Gastroesophageal sphincter (tissue), 4 donors: ENCODE measurements around the gene ARL10. TPM values are rescaled to one million over a fixed set of nuclear protein-coding genes. Genes with fewer than 3 reads are reported as not detected.

Source experiments
- ATAC-seq: fragments of 150-250 bp; one replicate; pipeline ENCODE4 v1.9.1; 2016; ENCODE audit warnings: mild to moderate bottlenecking, moderate library complexity
- H3K27ac ChIP-seq, 4 donors: fragments of 200-600 bp; sonication (generic) in 3 of 4; 1 replicate in 3 of 4; 2 replicates in 1 of 4; pipeline ENCODE4 v1.5.1; 2016 to 2019
- H3K27me3 ChIP-seq: fragments of 200-600 bp; sonication (generic); one replicate; pipeline ENCODE4 v1.5.1; 2019
- H3K36me3 ChIP-seq, 2 donors: fragments of 200-600 bp; sonication (generic); one replicate each; pipeline ENCODE4 v1.5.1; 2019; ENCODE audit warnings: control low read depth in 1 of 2
- H3K4me1 ChIP-seq, 3 donors: fragments of 200-600 bp; sonication (generic); 1 replicate in 2 of 3; 2 replicates in 1 of 3; pipeline ENCODE4 v1.5.1; 2016 to 2019; ENCODE audit warnings: control low read depth in 2 of 3
- H3K4me3 ChIP-seq, 2 donors: fragments of 200-600 bp; sonication (generic); one replicate each; pipeline ENCODE4 v1.5.1; 2019; ENCODE audit warnings: mild to moderate bottlenecking in 1 of 2, moderate library complexity in 1 of 2
- H3K9me3 ChIP-seq, 3 donors: fragments of 200-600 bp; sonication (generic); one replicate each; pipeline ENCODE4 v1.5.1; 2017 to 2019; ENCODE audit warnings: control low read depth in 2 of 3
- EP300 ChIP-seq: sonication (generic); formaldehyde crosslinking; IDR thresholded peaks from one replicate; pipeline ENCODE4 v1.6.1; 2017; ENCODE audit warnings: antibody characterized with exemption, mild to moderate bottlenecking
- POLR2A ChIP-seq, 2 donors: fragments of 450-650 bp; IDR thresholded peaks; one replicate each; pipeline ENCODE4 v1.6.1; 2017; ENCODE audit warnings: antibody characterized with exemption in 2 of 2, mild to moderate bottlenecking in 2 of 2, moderate library complexity in 1 of 2
- POLR2AphosphoS5 ChIP-seq: sonication (generic); formaldehyde crosslinking; IDR thresholded peaks from one replicate; pipeline ENCODE4 v1.6.1; 2017; ENCODE audit warnings: antibody characterized with exemption
- WGBS, 2 donors: methylation state at CpG; one replicate each; pipeline ENCODE4 v1.1.5; 2018; ENCODE audit warnings: low coverage in 1 of 2; 5-methylcytosine and 5-hydroxymethylcytosine counted together
- total RNA-seq, 4 donors: library from RNA; depleted of rRNA; stranded (reverse); fragments of >200 nt; gene quantifications; one replicate each; pipeline ENCODE4 v1.1.0, GENCODE V29; 2016
- TF ChIP-seq, protein P1 (sequence below), 4 experiments: fragments of 200-600 bp in 2 of 4; fragments of 450-650 bp in 2 of 4; sonication (generic) in 1 of 4; IDR thresholded peaks; one replicate each; pipeline ENCODE4 v1.5.1; 2017 to 2019; ENCODE audit warnings: antibody characterized with exemption in 4 of 4, mild to moderate bottlenecking in 2 of 4, moderate library complexity in 2 of 4

ARL10 gene
- total RNA-seq, 4 donors from 2014 or later, result 4.4 to 23.3 (median 10.8) TPM

DNA sequence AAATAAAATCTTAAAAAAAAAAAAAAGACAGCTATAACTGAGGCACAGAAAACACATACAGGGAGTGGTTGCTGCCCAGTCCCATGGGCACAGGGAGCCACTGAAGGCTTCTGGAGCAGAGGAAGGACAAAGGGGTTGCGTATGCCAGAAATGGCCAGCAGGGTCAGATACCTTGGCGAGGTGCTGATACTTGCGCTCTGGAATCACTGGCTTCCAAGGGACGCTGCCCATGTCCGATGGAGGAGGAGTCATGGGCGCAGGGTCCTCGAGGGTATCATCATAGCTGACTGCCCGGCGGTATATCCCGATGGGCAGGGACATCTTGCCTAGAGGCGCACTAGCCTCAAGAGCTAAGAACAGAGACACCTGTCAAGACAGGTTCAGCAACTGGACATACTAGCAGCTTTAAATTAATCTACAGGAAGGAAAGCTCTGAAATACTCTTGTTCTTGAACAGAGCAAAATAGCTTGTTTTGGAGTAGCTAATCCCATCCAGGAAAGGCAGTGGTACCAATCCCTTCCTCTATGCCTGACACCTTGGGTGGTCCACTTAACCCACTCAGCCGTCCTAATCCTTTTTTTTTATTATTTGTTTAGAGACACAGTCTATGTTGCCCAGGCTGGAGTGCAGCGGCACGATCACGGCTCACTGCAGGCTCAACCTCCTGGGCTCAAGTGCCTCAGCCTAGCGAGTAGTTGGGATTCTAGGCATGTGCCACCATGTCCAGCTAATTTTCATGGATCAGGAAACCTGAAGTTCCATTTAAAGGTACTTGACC lies 9.7 kb upstream of the ARL10 start:
- H3K36me3 ChIP-seq, result peaks cover 0 to 90% of the 10 kb centered on the region in 2 donors
- WGBS, 2 donors, result 73% methylated on average over 3 to 11 of the region's 16 CpGs

GRCh38 chr5:176356179-176356566 lies 9.1 kb upstream of the ARL10 start:
- Histone ChIP-seq H3K9me3 (no peaks in the 10 kb centered on the region), H3K27ac (no peak overlapping the region), H3K27me3 (no peaks in the 10 kb centered on the region), H3K36me3 (peaks cover 0 to 84% of the 10 kb centered on the region in 2 donors), H3K4me3 (no peak overlapping the region), H3K4me1 (peaks cover 0 to 40% (median 13%) of the 10 kb centered on the region in 3 donors)
- no peak for ATAC-seq
- TF ChIP-seq, protein P1, sequence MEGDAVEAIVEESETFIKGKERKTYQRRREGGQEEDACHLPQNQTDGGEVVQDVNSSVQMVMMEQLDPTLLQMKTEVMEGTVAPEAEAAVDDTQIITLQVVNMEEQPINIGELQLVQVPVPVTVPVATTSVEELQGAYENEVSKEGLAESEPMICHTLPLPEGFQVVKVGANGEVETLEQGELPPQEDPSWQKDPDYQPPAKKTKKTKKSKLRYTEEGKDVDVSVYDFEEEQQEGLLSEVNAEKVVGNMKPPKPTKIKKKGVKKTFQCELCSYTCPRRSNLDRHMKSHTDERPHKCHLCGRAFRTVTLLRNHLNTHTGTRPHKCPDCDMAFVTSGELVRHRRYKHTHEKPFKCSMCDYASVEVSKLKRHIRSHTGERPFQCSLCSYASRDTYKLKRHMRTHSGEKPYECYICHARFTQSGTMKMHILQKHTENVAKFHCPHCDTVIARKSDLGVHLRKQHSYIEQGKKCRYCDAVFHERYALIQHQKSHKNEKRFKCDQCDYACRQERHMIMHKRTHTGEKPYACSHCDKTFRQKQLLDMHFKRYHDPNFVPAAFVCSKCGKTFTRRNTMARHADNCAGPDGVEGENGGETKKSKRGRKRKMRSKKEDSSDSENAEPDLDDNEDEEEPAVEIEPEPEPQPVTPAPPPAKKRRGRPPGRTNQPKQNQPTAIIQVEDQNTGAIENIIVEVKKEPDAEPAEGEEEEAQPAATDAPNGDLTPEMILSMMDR (IDR thresholded peaks at IDR 0.05), result no peak
- TF ChIP-seq EP300, result no peak
- no peak for TF ChIP-seq POLR2AphosphoS5
- TF ChIP-seq POLR2A (IDR thresholded peaks at IDR 0.05), result no peak
- WGBS, 2 donors, result 80 to 90% methylated on average over 3 of the region's 3 CpGs

More for the DNA sequence above, 9.7 kb upstream of the ARL10 start:
- H3K4me3 ChIP-seq, result no peak overlapping the region
- TF ChIP-seq EP300 (no peak), POLR2AphosphoS5 (no peak), POLR2A (IDR thresholded peaks at IDR 0.05) (no peak)
- TF ChIP-seq, protein P1 (IDR thresholded peaks at IDR 0.05), result no peak
- H3K27ac ChIP-seq, result no peak overlapping the region
- H3K9me3 ChIP-seq, result no peaks in the 10 kb centered on the region
- no peaks in the 10 kb centered on the region for H3K27me3 ChIP-seq
- peaks cover 0 to 35% (median 12%) of the 10 kb centered on the region in 3 donors for H3K4me1 ChIP-seq
- ATAC-seq, result no peak

DNA sequence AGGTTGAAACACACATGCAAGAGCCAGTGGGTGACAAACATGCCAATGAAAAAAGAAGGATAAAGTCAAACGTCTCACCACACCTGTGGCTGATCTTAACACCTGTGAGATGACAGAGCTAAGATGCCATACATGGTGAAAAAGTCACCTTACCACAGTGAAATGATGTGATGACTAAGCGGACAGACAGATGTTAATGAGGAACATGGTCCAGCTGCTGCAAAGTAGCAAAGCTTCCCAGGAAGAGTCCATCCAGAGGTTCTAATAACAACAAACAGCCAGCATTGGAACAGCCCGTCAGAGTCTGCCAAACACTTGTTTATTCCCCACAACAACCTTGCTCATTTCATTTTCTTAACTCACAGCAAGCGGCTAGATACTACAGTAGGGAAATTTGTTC lies 5.6 kb upstream of the ARL10 start:
- peaks cover 0 to 49% of the 10 kb centered on the region in 2 donors for H3K36me3 ChIP-seq
- WGBS, 2 donors, result 63 to 68% methylated on average over 4 of the region's 4 CpGs
- H3K9me3 ChIP-seq, result no peaks in the 10 kb centered on the region
- peaks cover 0 to 50% (median 13%) of the 10 kb centered on the region in 3 donors for H3K4me1 ChIP-seq
- ATAC-seq, result no peak
- no peak overlapping the region for H3K27ac ChIP-seq
- no peak for TF ChIP-seq EP300
- TF ChIP-seq, protein P1 (IDR thresholded peaks at IDR 0.05), result no peak
- TF ChIP-seq POLR2A (IDR thresholded peaks at IDR 0.05), result no peak
- no peak for TF ChIP-seq POLR2AphosphoS5
- peak overlapping the region in 1 of 2 donors; percentile 78 for H3K4me3 ChIP-seq
- no peaks in the 10 kb centered on the region for H3K27me3 ChIP-seq

DNA sequence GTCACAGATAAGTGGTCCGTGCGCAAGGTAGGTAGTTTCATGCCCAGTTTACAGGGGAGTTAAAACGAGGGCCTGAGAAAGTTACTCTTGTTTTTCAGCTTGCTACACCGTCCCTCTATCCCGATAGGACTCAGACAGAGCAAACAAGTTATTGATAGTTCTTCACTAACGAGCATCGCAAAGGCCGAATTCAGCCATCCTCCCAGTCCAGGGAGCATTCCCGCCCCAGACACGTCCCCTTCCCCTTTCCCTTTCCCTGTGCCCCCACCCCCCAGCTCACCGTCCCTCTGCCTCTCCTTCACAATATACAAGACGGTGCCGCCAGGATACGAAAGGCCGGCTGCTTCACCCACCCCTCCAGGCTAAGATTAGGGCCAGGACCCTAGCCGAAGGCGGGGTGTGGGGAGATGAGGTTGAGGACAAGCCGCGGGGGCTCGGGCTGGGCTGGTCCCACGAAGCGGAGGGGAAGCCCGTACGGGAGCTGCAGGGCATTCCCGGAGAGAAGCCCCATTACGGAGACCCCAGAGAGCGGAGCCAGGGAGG lies 4.3 kb upstream of the ARL10 start:
- H3K4me3 ChIP-seq, result peak overlapping the region; percentile 78 to 94
- peak overlapping the region; percentile 52 to 83 (median 82) for H3K27ac ChIP-seq
- ATAC-seq, result no peak
- 2% methylated on average over 11 of the region's 27 CpGs; no CpG with 5 or more reads in 1 of the 2 donors for WGBS, 2 donors
- peaks cover 0 to 48% (median 13%) of the 10 kb centered on the region in 3 donors for H3K4me1 ChIP-seq
- peaks cover 0 to 36% of the 10 kb centered on the region in 2 donors for H3K36me3 ChIP-seq
- TF ChIP-seq POLR2AphosphoS5 (no peak), POLR2A (IDR thresholded peaks at IDR 0.05) (no peak), EP300 (no peak)
- TF ChIP-seq, protein P1 (IDR thresholded peaks at IDR 0.05), result no peak
- H3K27me3 ChIP-seq, result no peaks in the 10 kb centered on the region
- no peaks in the 10 kb centered on the region for H3K9me3 ChIP-seq
